Stimulated activated naive CD8-positive, alpha-beta T cell treated with anti-CD3 and anti-CD28 coated beads, Interleukin-15, amount 100 ng/mL, for 72 hours (primary cell): Measurements from ENCODE around the gene PSMD11.
"Not testable (repeated sequence)": the region's sequence is repeated elsewhere in the genome, so short reads cannot be mapped to it uniquely, and the experiment has no call there.

Experiments used
- ATAC-seq: fragments of 150-1000 bp; cut with Tn5 transposase; 2 replicates; pipeline ENCODE4 v1.10.0; 2021; ENCODE audit warnings: mild to moderate bottlenecking, moderate library complexity
- DNase-seq, 2 donors: peaks; one replicate each; pipeline ENCODE4 v3.0.0; 2021 to 2022
- H3K27ac Mint-ChIP-seq, 2 donors: one replicate each; pipeline ENCODE4 v1.8.0; 2022; ENCODE audit warnings: mild to moderate bottlenecking in 2 of 2, mixed read lengths in 2 of 2, moderate library complexity in 2 of 2
- H3K27me3 Mint-ChIP-seq: one replicate; pipeline ENCODE4 v1.8.0; 2022; ENCODE audit warnings: mixed read lengths
- H3K4me1 Mint-ChIP-seq: one replicate; pipeline ENCODE4 v1.8.0; 2022; ENCODE audit warnings: mild to moderate bottlenecking, mixed read lengths
- H3K4me3 Mint-ChIP-seq, 2 donors: one replicate each; pipeline ENCODE4 v1.8.0; 2022; ENCODE audit warnings: mild to moderate bottlenecking in 2 of 2, mixed read lengths in 2 of 2, moderate library complexity in 1 of 2
- H3K9me3 Mint-ChIP-seq, 2 donors: one replicate each; pipeline ENCODE4 v1.8.0; 2022; ENCODE audit warnings: mixed read lengths in 2 of 2

Gene PSMD11

GRCh38 chr17:32444301-32445073, at the start of gene PSMD11:
Gene PSMD11 (plus strand): TSS chr17:32444510. CDS start chr17:32444524, 14 bp downstream.
- Mint-ChIP-seq H3K9me3 (no peaks in the 10 kb centered on the region), H3K27ac (peak within 1 kb of the TSS; percentile 90 to 97), H3K4me1 (peaks cover 52% of the 10 kb centered on the region), H3K27me3 (peaks cover 21% of the 10 kb centered on the region), H3K4me3 (peak within 1 kb of the TSS; percentile 90 to 97)
- ATAC-seq (peak; percentile 98), DNase-seq (peak; percentile 99)

DNA sequence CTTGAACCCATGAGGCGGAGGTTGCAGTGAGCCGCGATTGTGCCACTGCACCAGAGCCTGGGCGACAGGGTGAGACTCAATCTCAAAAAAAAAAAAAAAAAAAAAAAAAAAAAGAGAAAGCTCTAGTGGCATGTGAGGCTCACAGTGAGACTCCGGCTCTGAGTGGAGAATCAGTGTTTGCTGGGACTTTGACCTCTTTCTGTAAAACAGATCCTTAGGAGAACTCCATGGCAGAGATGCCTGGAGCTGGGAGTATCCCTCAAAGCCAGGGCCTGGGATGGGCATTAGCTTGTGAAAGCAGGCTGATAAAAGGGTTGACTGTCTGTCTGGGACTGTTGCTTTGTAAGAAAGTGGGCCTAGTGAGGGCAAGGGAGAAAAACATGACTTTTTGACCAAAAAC, 48.0 kb upstream of the PSMD11 start:
- H3K27ac Mint-ChIP-seq, result peak overlapping the region in 1 of 2 donors; percentile 59
- H3K27me3 Mint-ChIP-seq, result no peaks in the 10 kb centered on the region
- ATAC-seq, result no peak

DNA sequence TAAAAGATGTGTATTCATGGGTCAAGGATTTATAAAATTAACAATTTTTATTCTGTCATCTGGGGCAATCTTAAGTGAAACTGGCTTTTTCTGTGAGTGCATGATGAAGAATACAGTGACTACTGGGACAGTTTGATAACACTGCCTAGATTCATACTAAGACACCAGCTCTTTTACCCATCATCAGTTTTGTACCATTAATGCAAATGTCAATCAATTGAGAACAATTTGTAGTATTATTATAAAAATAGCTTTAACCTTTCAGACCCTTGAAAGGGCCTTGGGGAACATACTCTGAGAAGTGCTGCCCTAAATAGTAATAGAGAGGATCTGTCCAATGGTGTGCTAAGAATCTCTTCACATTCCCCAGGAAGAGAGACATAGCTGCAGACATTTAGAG, 45.4 kb upstream of the PSMD11 start:
- Mint-ChIP-seq H3K27ac (peak overlapping the region in 1 of 2 donors; percentile 85), H3K4me3 (no peak overlapping the region), H3K27me3 (no peaks in the 10 kb centered on the region), H3K9me3 (no peaks in the 10 kb centered on the region), H3K4me1 (peaks cover 6% of the 10 kb centered on the region)
- DNase-seq, result no peak
- no peak for ATAC-seq

More for the DNA sequence above, 48.0 kb upstream of the PSMD11 start:
- no peak overlapping the region for H3K4me3 Mint-ChIP-seq
- DNase-seq, result no peak
- H3K9me3 Mint-ChIP-seq, result peaks cover 0 to 5% of the 10 kb centered on the region in 2 donors
- H3K4me1 Mint-ChIP-seq, result no peaks in the 10 kb centered on the region

DNA sequence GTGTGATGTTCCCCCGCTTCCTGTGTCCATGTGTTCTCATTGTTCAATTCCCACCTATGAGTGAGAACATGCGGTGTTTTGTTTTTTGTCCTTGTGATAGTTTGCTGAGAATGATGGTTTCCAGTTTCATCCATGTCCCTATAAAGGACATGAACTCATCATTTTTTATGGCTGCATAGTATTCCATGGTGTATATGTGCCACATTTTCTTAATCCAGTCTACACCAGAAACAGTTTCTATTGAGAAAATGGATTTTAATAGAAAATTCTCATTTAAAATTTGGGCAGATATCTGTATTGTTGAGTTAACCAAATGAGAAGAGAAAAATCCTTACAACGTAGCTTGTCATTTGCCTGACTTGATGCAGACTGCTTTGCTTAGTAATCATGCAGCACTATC, 34.2 kb upstream of the PSMD11 start:
- not testable (repeated sequence) for H3K27me3 Mint-ChIP-seq, H3K4me3 Mint-ChIP-seq, H3K27ac Mint-ChIP-seq, H3K9me3 Mint-ChIP-seq, H3K4me1 Mint-ChIP-seq, ATAC-seq, DNase-seq

DNA sequence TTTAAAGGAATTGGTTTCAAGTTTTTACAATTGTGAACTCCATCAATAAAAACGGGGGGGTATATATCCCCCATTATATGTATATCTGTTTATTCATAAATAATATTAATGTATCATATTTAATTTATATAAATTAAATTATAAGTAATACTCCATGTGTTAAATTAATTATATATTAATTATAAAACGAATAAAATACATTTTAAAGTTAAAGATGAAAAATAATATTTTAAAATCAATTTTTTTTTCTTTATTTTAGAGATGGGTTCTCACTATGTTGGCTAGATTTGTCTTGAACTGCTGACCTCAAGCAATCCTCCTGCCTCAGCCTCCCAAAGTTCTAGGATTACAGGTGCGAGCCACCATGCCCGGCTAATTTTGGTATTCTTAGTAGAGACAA, 17.4 kb upstream of the PSMD11 start:
- no peak overlapping the region for H3K27ac Mint-ChIP-seq
- H3K9me3 Mint-ChIP-seq, result peaks cover 12 to 22% of the 10 kb centered on the region in 2 donors
- DNase-seq, result no peak
- H3K4me3 Mint-ChIP-seq, result no peak overlapping the region
- no peak for ATAC-seq
- no peaks in the 10 kb centered on the region for H3K4me1 Mint-ChIP-seq
- no peaks in the 10 kb centered on the region for H3K27me3 Mint-ChIP-seq

GRCh38 chr17:32429598-32429997, 14.7 kb upstream of the PSMD11 start:
- peaks cover 12 to 22% of the 10 kb centered on the region in 2 donors for H3K9me3 Mint-ChIP-seq
- ATAC-seq (no peak), DNase-seq (no peak)
- H3K27ac Mint-ChIP-seq, result no peak overlapping the region
- H3K4me1 Mint-ChIP-seq, result no peaks in the 10 kb centered on the region
- no peak overlapping the region for H3K4me3 Mint-ChIP-seq
- H3K27me3 Mint-ChIP-seq, result no peaks in the 10 kb centered on the region

DNA sequence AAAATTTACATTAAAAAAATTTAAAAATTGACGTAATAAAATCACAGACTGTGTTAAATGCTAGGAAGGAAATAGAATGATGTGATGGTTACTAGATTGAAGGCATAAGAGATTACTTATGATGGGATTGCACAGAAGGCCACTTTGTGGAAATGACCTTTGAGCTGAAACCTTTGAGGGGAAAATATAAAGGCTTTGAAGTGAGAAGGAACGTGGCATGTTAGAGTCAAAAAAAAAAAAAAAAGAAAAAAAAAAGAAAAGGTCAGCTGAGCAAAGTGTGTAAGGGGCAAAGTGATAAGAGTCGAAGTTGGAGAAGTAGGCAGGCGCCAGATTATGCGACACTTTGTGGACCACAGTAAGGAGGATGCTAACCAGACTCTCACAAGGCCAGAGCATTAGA, 3.6 kb upstream of the PSMD11 start:
- DNase-seq (no peak), ATAC-seq (no peak)
- Mint-ChIP-seq H3K27ac (no peak overlapping the region), H3K4me1 (peaks cover 33% of the 10 kb centered on the region), H3K4me3 (peak overlapping the region in 1 of 2 donors; percentile 7), H3K27me3 (peaks cover 21% of the 10 kb centered on the region), H3K9me3 (peaks cover 5 to 7% of the 10 kb centered on the region in 2 donors)

GRCh38 chr17:32441886-32442285, 2.4 kb upstream of the PSMD11 start:
- DNase-seq (no peak), ATAC-seq (no peak)
- Mint-ChIP-seq H3K27ac (no peak overlapping the region), H3K9me3 (no peaks in the 10 kb centered on the region), H3K27me3 (peaks cover 21% of the 10 kb centered on the region), H3K4me3 (no peak overlapping the region), H3K4me1 (peaks cover 44% of the 10 kb centered on the region)

GRCh38 chr17:32443827-32444300, 446 bp upstream of the PSMD11 start:
- peak overlapping the region; percentile 90 to 97 for H3K27ac Mint-ChIP-seq
- ATAC-seq, result no peak
- peaks cover 21% of the 10 kb centered on the region for H3K27me3 Mint-ChIP-seq
- H3K9me3 Mint-ChIP-seq, result no peaks in the 10 kb centered on the region
- DNase-seq, result no peak
- H3K4me3 Mint-ChIP-seq, result peak overlapping the region; percentile 90 to 97
- H3K4me1 Mint-ChIP-seq, result peaks cover 52% of the 10 kb centered on the region

- Mint-ChIP-seq H3K9me3 (no peaks in the 10 kb centered on the region), H3K27me3 (peaks cover 21% of the 10 kb centered on the region), H3K27ac (peak overlapping the region; percentile 90 to 97), H3K4me3 (peak overlapping the region; percentile 90 to 97), H3K4me1 (peaks cover 52% of the 10 kb centered on the region)
- DNase-seq (peak in 1 of 2 donors; percentile 36), ATAC-seq (peak; percentile 27)
Measured at GRCh38 chr17:32445074-32445415, 735 bp downstream of the PSMD11 start.

GRCh38 chr17:32445497-32445896, 1.2 kb downstream of the PSMD11 start:
- DNase-seq (no peak), ATAC-seq (no peak)
- peaks cover 54% of the 10 kb centered on the region for H3K4me1 Mint-ChIP-seq
- H3K27me3 Mint-ChIP-seq, result peaks cover 21% of the 10 kb centered on the region
- H3K9me3 Mint-ChIP-seq, result no peaks in the 10 kb centered on the region
- peak overlapping the region; percentile 90 to 97 for H3K4me3 Mint-ChIP-seq
- H3K27ac Mint-ChIP-seq, result peak overlapping the region; percentile 90 to 97

DNA sequence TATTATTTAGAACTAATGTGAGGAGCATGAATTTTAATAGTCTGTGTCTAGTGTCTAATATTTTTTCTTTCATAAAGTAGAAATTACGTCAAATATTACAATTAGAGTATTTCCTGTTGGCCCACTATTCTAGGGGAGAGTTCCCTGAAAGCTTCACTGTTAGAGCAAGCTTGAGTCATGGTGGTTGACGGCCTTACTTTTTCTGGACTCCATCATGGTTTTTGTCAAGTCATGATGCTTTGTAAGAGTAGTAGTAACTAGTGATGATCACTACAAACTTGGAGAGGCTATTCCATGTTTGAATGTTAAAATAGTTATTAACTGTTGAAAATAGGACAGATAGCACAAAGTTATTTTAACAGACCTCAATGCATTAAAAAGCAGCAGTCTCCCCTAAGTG, 1.7 kb downstream of the PSMD11 start:
- peaks cover 21% of the 10 kb centered on the region for H3K27me3 Mint-ChIP-seq
- DNase-seq, result no peak

DNA sequence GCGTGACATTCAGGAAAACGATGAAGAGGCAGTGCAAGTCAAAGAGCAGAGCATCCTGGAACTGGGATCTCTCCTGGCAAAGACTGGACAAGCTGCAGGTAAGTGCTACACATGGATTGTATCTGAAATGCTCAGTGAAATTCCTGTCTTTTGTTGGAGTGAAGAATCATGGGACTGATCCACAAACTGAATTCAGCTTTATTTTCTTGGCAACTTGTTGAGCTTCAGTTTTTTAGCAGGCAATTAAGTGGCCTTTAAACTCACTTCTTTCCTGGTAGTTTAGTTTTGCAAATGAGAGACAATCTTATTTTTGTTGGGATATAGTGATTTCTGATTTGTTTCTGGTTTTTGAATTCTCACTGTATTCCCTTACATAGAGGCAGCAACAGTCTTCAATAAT, 2.6 kb downstream of the PSMD11 start:
- no peak for DNase-seq
- Mint-ChIP-seq H3K4me3 (peak overlapping the region; percentile 24 to 97), H3K27me3 (peaks cover 15% of the 10 kb centered on the region), H3K4me1 (peaks cover 51% of the 10 kb centered on the region), H3K9me3 (no peaks in the 10 kb centered on the region), H3K27ac (no peak overlapping the region)
- ATAC-seq, result no peak

More for the DNA sequence above, 1.7 kb downstream of the PSMD11 start:
- Mint-ChIP-seq H3K4me3 (peak overlapping the region; percentile 90 to 97), H3K9me3 (no peaks in the 10 kb centered on the region), H3K27ac (peak overlapping the region in 1 of 2 donors; percentile 97), H3K4me1 (peaks cover 54% of the 10 kb centered on the region)
- no peak for ATAC-seq

DNA sequence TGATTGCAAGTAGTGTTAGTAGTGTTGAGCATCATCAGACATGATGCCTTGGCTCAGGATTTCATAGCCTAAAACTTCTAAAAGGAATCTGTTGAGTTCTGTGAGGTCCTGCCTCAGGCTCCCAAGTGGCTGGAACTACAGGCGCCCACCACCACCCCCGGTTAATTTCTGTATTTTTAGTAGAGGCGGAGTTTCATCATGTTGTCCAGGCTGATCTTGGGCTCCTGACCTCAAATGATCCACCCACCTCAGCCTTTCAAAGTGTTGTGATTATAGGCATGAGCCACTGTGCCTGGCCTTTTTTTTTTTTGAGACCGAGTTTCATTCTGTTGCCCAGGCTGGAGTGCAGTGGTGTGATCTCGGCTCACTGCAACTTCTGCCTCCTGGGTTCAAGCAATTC, 5.7 kb downstream of the PSMD11 start:
- Mint-ChIP-seq H3K27me3 (no peaks in the 10 kb centered on the region), H3K9me3 (no peaks in the 10 kb centered on the region), H3K27ac (peak overlapping the region in 1 of 2 donors; percentile 69), H3K4me3 (no peak overlapping the region), H3K4me1 (peaks cover 41% of the 10 kb centered on the region)
- DNase-seq (no peak), ATAC-seq (no peak)

- not testable (repeated sequence) for H3K4me3 Mint-ChIP-seq, H3K27ac Mint-ChIP-seq, H3K9me3 Mint-ChIP-seq, DNase-seq, ATAC-seq, H3K27me3 Mint-ChIP-seq
- H3K4me1 Mint-ChIP-seq, result peaks cover 37% of the 10 kb centered on the region
Measured at GRCh38 chr17:32450379-32450778, 6.1 kb downstream of the PSMD11 start.

DNA sequence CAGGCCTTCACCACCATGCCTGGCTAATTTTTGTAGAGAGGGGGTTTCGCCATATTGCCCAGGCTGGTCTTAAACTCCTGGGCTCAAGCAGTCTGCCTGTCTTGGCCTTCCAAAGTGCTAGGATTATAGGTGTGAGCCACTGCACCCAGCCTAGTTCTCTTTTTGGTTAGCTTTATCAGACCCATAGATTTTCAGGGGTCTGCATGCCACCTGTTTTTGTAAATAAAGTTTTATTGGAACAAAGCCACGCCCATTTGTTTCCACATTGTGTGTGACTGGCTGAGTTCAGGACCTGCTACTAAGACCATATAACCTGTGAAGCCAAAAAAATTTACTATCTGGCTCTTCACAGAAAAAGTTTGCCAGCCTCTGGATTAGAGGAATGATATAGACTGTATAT, 7.6 kb downstream of the PSMD11 start:
- H3K27ac Mint-ChIP-seq, result peak overlapping the region; percentile 29 to 54

More for the DNA sequence above, 7.6 kb downstream of the PSMD11 start:
- Mint-ChIP-seq H3K4me3 (no peak overlapping the region), H3K27me3 (no peaks in the 10 kb centered on the region), H3K9me3 (no peaks in the 10 kb centered on the region), H3K4me1 (peaks cover 22% of the 10 kb centered on the region)
- DNase-seq (no peak), ATAC-seq (no peak)
